GM19351 (cell line): ENCODE results near the gene RPS10.
"Not testable (repeated sequence)": the region's sequence is repeated elsewhere in the genome, so short reads cannot be mapped to it uniquely, and the experiment has no call there.

ENCODE experiments used
- ATAC-seq: cut with Tn5 transposase; IDR thresholded peaks from one replicate; pipeline ENCODE4 v1.9.1; 2021; ENCODE audit warnings: mild to moderate bottlenecking, moderate library complexity; ENCODE audit not compliant: unreplicated experiment

Gene RPS10

GRCh38 chr6:34451192-34451591 lies 25.3 kb upstream of the RPS10 start:
- no peak for ATAC-seq

GRCh38 chr6:34447910-34448309 lies 22.0 kb upstream of the RPS10 start:
- ATAC-seq: no peak

DNA sequence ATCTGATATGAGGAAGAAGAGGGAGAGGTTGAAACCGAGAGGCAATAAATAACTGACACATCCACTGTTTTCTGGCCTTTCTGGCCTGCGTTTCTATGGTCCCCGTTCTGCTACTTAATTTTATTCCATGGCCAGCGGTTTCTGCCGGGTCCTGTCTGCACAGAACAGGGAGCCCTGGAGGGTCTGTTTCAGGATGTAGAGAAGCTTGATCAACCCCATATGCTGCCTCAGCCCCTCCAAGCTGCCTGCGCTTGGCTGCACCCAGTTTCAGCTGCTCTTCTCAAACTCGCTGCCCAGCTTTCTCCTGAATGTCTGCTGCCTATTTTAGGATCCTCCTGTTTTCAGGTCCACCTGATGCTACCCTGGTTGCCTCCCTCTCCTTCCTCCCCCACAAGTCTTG lies 21.5 kb upstream of the RPS10 start:
- ATAC-seq: no peak

DNA sequence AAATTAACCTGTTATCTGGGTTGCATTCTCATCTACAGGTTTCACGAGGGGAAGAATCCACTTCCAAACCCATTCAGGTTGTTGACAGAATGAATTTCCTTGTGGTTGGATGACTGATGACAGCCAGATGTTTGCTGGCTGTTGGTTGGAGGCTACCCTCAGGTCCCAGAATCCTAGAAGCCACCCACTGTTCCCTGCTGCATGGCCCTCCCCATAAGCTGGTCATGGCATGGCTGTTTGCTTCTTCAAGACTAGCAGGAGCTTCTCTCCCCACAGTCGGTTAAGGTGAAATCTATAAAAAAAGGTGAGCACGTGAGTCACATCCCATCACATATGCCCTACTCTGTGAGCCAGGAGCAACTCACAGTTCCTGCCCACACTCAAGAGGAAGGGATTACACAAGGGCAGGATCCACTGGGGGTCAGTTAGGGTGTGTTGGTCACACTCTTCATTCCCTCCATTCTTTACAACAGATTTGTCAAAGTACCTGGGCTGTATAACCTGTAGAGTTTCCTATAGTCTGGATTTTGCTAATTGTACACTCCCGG lies 19.5 kb upstream of the RPS10 start:
- no peak for ATAC-seq

DNA sequence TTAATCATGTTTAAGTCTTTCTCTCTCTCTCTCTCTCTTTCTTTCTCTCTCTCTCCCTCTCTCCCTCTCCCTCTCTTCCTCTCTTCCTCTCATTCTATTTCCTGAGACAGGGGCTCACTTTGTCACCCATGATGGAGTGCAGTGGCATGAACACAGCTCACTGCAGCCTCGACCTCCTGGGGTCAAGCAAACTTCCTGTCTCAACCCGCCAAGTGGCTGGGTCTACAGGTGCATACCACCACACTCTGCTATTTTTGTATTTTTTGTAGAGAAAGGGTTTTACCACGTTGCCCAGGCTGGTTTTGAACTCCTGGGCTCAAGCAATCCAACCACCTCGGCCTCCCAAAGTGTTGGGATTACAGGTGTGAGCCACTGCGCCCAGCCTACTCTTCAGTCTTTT lies 15.7 kb upstream of the RPS10 start:
- ATAC-seq: no peak

DNA sequence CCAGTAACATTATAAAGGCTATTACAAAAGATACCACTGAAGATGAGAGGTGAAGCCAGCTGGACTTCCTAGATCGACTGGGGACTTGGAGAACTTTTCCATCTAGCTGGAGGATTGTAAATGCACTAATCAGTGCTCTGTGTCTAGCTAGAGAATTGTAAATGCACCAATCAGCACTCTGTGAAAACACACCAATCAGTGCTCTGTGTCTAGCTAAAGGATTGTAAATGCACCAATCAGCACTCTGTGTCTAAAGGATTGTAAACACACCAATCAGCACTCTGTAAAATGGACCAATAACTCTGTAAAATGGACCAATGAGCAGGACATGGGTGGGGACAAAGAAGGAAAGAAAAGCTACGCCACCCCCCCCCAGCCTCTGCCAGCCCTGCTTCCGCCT lies 13.6 kb upstream of the RPS10 start:
- no peak for ATAC-seq

DNA sequence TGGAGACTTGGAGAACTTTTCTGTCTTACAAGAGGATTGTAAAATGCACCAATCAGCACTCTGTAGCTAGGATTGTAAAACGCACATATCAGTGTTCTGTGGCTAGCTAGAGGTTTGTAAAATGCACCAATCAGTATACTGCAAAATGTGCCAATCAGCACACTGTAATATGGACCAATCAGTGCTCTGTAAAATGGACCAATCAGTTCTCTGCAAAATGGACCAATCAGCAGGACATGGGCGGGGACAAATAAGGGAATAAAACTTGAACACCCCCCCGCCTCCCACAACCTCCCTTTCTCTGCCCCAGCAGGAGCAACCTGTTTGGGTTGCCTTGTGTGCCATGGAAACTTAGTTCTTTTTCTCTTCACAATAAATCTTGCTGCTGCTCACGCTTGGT lies 12.8 kb upstream of the RPS10 start:
- ATAC-seq: no peak

- no peak for ATAC-seq
These were observed 11.7 kb upstream of the RPS10 start for GRCh38 chr6:34437644-34437970.

- ATAC-seq: no peak
These were observed 11.2 kb upstream of the RPS10 start for GRCh38 chr6:34436803-34437643.

- no peak for ATAC-seq
These were observed 10.0 kb upstream of the RPS10 start for GRCh38 chr6:34435916-34436315.

DNA sequence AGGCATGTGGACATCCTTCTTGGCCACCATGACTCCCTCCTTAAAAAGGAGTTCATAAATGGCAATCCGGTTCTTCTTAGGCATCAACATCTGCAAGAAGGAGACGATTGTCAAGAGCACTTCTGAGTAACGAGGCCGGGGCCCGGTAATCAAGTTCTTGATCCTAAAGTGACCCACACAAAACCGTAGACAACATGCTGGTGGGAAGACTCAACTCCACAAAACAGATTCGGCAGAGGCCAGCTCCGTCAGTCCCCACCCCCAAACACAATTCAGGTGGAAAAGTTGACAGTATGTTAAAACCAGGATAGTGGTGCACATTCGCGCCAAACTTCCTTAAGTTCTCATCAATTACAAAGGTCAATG lies 754 bp downstream of the RPS10 start:
- ATAC-seq: no peak

DNA sequence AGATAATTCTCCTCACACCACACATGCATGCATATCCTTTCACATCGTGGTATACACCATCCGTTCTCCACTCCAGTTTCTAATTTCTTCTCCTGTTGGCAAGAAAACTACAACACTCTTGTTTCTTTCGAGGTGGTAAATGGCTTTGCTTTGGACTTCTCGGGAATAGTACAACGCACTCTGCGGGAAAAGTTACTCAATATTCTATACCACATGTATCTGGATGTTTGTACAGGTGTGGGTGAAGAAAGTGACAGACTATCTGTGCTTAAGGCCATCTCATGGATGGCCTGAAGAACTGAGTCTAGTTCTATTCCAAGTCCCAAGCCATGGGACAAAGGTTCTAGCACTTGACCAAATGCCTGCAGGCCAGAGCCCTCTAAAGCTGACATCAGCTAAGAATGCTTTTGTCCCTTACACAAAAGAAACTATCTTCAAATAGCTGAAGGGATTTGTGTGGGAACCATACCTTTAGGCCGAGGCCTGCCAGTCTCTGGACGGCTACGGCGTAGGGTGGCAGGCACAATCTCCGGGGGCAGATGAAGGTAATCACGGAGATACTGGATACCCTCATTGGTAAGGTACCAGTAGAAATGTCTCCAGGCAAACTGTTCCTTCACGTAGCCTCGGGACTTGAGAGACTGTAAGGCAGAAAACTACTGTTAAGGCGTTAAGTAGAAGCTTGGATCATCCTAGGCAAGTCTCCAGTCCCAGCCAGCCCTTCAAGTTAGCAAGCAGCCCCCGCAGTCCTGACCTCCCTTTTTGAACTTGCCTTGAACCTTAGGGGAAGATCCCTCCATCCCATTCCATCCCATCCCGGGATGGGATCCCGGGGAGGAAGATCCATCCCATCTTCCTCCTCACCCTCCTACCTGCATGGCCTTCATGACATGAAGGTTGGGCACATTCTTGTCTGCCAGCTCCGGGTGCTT lies 1.4 kb downstream of the RPS10 start:
- ATAC-seq: no peak

DNA sequence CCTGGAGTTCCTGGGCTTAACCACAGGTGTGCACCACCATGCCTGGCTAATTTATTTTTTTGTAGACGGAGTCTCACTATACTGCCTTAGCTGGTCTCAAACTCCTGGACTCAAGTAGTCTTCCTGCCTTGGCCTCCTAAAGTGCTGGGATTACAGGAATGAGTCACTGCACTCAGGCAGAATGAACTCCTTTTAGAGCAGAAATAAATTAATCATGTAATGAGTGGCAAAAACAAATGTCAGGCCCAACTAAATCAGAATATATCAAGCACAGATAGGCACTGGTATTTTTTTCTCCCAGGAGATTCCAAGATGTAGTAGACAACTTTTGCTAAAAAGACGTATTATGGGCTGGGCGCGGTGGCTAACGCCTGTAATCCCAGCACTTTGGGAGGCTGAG lies 2.6 kb downstream of the RPS10 start:
- no peak for ATAC-seq

GRCh38 chr6:34418367-34418766 lies 7.5 kb downstream of the RPS10 start:
- no peak for ATAC-seq

DNA sequence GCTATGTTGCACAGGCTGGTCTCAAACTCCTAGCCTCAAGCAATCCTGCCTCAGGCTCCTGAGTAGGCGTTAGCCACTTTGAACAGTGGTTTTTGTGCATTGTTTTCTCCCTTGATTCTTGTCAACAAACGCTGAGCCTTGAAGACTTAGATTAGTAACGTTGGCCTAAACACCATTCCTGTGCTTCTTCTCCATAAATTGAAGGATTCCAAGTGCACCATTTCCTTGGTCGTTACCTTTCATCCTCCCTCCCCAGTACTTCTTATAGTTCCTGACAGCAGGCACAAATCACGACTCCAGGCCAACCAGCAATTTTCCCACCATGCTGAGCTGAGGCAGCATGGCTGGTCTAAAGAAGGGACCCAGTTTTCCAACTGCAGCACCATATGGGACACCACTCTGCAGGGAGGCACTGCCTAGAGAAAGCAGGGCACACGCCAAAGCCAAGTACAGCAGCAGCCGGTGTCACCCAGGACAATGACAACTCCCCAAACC lies 8.9 kb downstream of the RPS10 start:
- ATAC-seq: no peak

DNA sequence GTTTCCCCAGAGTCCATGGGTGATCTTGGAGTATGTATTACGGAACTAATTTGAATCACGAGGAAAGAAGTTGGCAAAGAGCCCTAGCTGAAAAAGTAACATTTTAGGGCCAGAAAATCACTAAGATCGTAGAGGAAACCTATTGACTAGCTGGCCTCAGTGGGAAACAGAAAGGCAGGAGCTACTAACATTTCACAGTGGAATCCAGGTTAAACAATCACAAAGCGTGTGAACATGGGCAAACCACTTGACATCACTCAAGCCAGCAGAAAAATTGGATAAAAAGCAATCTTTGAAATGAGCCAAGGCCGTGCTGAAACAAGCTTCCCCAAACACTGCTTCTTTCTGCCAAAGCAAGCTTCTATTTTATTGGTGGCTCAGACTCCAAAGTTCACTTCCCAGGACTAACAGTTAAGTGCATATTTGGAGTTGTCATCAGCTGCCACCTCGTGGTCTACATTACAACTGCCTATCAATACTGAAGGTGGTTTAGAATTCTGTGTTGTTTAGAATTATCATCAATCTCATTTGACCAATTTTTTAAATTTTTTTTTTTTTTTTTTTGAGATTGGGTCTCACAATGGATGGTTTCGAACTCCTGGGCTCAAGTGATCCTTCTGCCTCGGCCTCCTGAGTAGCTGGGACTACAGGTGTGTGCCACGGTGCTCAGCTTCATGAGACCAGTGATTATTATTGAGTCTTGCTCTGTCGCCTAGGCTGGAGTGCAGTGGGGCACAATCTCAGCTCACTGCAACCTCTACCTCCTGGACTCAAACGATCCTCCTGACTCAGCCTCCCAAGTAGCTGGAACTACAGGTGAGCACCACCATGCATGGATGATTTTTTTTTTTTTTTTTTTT lies 10.6 kb downstream of the RPS10 start:
- no peak for ATAC-seq

DNA sequence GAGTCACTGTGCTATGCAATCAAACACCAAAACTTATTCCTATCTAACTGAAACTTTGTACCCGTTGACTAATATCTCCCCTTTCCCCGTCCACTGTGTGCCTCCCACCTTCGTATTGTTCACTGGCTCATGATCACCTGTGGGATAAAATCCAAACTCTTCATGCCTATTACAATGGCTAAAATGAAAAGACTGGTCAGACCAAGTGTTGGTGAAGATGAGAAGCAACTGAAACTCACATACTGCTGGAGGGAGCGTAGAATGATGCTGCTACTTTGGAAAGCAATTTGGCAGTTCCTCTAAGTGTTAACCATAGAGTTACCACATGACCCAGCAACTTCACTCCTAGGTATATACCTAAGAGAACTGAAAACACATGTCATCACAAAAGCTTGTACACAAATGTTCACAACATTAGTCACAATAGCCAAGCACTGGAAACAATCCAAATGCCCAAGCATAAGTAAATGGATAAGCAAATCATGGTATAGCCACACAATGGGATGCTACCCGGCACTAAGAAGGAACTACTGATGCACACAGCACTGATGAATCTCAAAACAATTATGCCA lies 13.1 kb downstream of the RPS10 start:
- no peak for ATAC-seq

GRCh38 chr6:34412016-34412415 lies 13.9 kb downstream of the RPS10 start:
- no peak for ATAC-seq

GRCh38 chr6:34407915-34408314 lies 18.0 kb downstream of the RPS10 start:
- not testable (repeated sequence) for ATAC-seq

- ATAC-seq: no peak
These were observed 29.4 kb downstream of the RPS10 start for GRCh38 chr6:34396518-34396917.

- no peak for ATAC-seq
These were observed 31.9 kb downstream of the RPS10 start for GRCh38 chr6:34393966-34394305.
